K562 (cell line): ENCODE measurements around the gene FAM149A.

Source experiments
- ATF1 ChIP-seq, 2 experiments: fragments of 450-650 bp in 1 of 2; IDR thresholded peaks; 2 replicates each; pipeline ENCODE4 v1.6.1; 2016; ENCODE audit warnings: missing compliant biosample characterization in 1 of 2, missing genetic modification characterization in 1 of 2
- CTCF ChIP-seq, 3 experiments: IDR thresholded peaks in 2 of 3; conservative IDR thresholded peaks in 1 of 3; 2 replicates each; pipeline ENCODE4 v1.5.1; 2011 to 2012; ENCODE audit warnings: low read length in 3 of 3, mild to moderate bottlenecking in 3 of 3, control low read depth in 2 of 3, improper control_type of control experiment in 1 of 3, inconsistent platforms in 1 of 3, low read depth in 1 of 3, mixed read lengths in 1 of 3, moderate library complexity in 1 of 3; ENCODE audit not compliant: insufficient read depth in 2 of 3
- EZH2 ChIP-seq: IDR thresholded peaks from 2 replicates; pipeline ENCODE4 v1.6.1; 2012; ENCODE audit warnings: low read depth, mild to moderate bottlenecking, inconsistent platforms, low read length, borderline replicate concordance
- FOXP4 ChIP-seq: sonication (generic); formaldehyde crosslinking; IDR thresholded peaks from 2 replicates; pipeline ENCODE4 v1.8.0; 2022; ENCODE audit warnings: mild to moderate bottlenecking, missing genetic modification reagents, borderline replicate concordance
- GABPA ChIP-seq: fragments of 200-800 bp; sonication (Bioruptor generic); conservative IDR thresholded peaks from 2 replicates; pipeline ENCODE4 v1.6.1; 2016; ENCODE audit warnings: low read depth, missing genetic modification characterization, missing compliant biosample characterization
- POLR2H ChIP-seq: IDR thresholded peaks from 2 replicates; pipeline ENCODE4 v1.6.1; 2016; ENCODE audit warnings: missing genetic modification characterization, low read depth, mild to moderate bottlenecking, control low read depth, missing compliant biosample characterization, moderate library complexity
- ZNF354B ChIP-seq: fragments of 250-450 bp; sonication (Bioruptor Pico); IDR thresholded peaks from 2 replicates; pipeline ENCODE4 v1.4.0; 2020

GRCh38 chr4:186216465-186217024, 112.0 kb downstream of the FAM149A start:
- TF ChIP-seq ZNF354B (CRISPR knock-in tag) (no peak), FOXP4 (CRISPR knock-in tag) (no peak), EZH2 (no peak), POLR2H (no peak), GABPA (tag) (no peak), CTCF (IDR thresholded peaks at IDR 0.05 in 2 of 3, conservative IDR thresholded peaks at IDR 0.05 in 1 of 3; ENCODE audit: insufficient read depth in 2 of 3, low read depth in 1 of 3, low read length in 3 of 3) (no peak), ATF1 (CRISPR knock-in tag; IDR thresholded peaks at IDR 0.05) (no peak), ATF1 (tag; IDR thresholded peaks at IDR 0.05) (no peak)
